ENCODE measurements around the gene ZBTB32.
"Not testable (repeated sequence)": the region's sequence is repeated elsewhere in the genome, so short reads cannot be mapped to it uniquely, and the experiment has no call there.

The ZBTB32 gene

DNA sequence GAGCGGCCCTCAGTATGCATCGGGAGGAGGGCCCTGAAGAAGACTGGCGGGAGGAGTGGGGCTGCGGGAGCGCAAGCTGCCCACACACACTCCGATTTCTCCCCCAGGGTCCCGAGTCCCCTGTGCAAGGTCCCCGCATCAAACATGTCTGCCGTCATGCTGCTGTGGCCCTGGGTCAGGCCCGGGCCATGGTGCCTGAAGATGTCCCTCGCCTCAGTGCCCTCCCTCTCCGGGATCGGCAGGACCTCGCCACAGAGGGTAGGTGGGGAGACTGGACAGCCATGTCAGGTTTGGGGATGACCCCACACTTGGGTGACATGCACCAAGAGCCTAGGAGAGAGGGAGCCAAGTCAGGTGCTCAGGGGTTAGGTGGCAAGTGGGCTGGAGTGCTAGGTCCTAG is 18.1 kb downstream of the ZBTB32 start:
- DNase-seq: no peak

DNA sequence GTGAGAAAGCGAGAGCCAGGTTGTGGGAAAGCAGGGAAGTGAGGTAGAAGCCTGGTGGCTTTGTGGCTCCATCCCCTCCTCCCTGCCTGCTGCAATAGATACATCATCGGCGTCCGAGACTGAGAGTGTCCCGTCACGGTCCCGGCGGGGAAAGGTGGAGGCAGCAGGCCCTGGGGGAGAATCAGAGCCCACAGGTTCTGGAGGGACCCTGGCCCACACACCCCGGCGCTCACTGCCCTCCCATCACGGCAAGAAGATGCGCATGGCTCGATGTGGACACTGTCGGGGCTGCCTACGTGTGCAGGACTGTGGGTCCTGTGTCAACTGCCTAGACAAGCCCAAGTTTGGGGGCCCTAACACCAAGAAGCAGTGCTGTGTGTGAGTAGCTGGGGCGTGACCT is 18.5 kb downstream of the ZBTB32 start:
- DNase-seq: no peak

DNA sequence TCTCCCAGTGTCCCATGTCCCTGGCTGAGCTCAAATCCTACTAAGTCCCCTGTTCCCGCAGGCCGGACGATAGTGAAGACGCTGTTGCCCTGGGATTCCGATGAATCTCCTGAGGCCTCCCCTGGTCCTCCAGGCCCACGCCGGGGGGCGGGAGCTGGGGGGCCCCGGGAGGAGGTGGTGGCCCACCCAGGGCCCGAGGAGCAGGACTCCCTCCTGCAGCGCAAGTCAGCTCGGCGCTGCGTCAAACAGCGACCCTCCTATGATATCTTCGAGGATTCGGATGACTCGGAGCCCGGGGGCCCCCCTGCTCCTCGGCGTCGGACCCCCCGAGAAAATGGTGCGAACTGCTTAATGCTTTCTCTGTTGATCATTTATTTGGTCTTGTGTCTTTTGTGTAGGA is 19.3 kb downstream of the ZBTB32 start:
- no peak for DNase-seq

DNA sequence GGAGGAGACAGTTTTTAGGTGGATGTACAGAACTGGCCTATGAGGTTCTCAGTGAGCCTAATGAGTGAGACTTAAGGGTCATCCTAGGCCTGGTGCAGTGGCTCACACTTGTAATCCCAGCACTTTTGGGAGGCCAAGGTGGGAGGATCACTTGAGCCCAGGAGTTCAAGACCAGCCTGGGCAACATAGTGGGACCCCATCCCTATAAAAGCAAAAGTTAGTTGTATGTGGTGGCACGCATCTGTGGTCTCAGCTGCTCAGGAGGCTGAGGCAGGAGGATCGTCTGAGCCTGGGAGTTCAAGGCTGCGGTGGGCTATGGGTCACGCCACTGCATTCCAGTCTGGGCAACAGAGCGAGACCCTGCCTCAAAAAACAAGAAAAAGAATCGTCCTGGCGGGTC is 19.8 kb downstream of the ZBTB32 start:
- not testable (repeated sequence) for DNase-seq

DNA sequence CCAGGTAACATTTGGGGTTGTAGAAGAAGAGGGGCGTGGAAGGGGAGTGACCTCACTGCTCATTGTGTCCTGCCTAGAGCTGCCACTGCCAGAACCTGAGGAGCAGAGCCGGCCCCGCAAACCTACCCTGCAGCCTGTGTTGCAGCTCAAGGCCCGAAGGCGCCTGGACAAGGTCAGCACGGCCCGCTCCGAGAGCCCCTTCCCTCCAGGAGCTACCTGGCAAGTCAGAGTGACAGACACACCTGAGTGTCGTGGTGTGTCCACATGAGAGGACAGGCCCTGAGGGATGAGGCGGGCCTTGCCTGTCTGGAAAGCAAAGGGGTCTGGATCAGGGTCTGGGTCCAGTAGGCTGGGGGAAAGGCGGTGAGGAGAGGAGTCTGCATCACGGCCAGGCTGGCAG is 20.2 kb downstream of the ZBTB32 start:
- no peak for DNase-seq

DNA sequence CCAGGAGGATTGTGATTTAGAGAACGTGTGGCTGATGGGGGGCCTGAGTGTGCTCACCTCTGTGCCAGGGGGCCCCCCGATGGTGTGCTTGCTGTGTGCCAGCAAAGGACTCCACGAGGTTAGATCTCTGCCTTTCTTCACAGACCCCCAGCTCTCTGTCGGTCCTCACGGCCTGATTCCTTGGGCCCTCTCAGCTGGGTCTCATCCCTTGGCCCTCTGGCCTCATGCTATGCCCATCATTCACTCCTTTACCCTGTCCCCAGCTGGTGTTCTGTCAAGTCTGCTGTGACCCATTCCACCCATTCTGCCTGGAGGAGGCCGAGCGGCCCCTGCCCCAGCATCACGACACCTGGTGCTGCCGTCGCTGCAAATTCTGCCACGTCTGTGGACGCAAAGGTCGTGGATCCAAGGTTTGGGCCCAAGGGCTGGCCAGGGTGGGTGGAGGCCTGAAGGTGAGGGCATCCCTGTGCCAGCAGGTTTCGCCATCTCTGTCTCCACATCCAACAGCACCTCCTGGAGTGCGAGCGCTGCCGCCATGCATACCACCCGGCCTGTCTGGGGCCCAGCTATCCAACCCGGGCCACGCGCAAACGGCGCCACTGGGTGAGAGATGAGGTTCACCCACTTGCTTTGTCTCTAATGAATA is 21.0 kb downstream of the ZBTB32 start:
- no peak for DNase-seq

DNA sequence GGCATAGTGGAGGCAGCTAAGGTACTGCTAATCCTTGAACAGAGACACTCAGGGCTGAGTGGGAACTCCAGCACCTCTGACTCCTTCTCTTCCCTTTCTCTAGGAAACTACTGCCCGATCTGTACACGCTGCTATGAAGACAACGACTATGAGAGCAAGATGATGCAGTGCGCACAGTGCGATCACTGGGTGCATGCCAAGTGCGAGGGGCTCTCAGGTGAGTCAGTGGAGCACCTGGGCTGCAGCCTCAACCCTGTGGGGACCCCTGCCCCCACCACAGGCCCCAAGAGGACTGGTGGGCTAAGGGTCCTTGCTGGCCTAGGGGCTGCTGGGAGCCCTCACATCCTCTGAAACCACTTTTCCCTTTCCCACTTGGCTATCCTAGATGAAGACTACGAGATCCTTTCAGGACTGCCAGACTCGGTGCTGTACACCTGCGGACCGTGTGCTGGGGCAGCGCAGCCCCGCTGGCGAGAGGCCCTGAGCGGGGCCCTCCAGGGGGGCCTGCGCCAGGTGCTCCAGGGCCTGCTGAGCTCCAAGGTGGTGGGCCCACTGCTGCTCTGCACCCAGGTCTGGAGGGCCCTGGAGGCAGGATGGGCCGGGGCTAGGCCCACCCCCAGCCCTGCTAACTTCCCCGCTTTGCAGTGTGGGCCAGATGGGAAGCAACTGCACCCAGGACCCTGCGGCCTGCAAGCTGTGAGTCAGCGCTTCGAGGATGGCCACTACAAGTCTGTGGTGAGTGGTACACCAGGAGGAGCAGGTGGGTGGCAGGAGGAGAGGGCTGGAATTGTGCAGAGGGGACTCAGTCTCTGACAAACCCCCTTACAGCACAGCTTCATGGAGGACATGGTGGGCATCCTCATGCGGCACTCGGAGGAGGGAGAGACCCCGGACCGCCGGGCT is 22.9 kb downstream of the ZBTB32 start:
- DNase-seq: no peak

DNA sequence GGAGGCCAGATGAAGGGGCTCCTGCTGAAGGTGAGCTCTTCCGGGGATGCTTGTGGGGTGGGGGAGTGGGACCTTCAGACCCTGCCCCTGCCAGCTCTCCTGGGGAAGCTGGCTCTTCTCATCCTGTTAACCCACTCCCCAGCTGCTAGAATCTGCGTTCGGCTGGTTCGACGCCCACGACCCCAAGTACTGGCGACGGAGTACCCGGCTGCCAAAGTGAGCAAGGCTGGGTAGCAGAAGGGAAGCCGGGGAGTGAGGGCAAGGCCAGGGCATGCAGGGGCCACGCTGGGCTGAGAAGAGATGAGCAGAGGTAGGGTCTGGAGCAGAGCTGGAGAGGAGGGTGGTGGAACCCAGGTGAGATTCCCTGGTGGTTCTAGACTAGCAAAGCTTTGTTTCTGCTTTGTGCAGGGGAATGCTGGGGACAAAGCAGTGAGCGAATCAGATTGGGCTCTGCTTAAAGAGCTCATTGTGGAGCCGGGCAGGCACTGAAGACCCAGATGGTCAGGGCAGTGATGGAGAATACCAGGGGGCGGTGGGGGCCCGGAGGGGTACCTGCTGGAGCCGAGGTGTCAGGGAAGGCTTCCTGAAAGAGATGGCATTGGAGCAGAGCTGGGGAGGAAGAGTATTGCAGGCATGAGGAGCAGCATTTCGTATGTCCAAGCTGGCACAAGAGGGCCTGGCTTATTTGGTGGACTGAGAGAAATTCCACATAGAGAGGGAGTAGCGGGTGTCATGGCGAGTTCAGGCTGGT is 23.8 kb downstream of the ZBTB32 start:
- no peak for DNase-seq

DNA sequence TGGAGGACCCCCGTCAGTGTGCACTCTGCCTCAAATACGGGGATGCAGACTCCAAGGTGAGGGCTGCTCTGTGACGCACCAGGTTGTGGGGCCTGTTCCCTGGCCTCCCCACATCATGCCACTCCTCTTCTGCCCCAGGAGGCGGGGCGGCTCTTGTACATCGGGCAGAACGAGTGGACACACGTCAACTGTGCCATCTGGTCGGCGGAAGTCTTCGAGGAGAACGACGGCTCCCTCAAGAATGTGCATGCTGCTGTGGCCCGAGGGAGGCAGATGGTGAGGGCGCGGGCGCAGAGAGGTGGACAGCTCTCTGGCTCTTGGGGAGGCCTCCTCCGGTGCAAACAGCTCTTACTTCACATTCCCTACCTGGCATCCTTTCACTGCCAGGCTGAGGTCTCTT is 24.7 kb downstream of the ZBTB32 start:
- no peak for DNase-seq

DNA sequence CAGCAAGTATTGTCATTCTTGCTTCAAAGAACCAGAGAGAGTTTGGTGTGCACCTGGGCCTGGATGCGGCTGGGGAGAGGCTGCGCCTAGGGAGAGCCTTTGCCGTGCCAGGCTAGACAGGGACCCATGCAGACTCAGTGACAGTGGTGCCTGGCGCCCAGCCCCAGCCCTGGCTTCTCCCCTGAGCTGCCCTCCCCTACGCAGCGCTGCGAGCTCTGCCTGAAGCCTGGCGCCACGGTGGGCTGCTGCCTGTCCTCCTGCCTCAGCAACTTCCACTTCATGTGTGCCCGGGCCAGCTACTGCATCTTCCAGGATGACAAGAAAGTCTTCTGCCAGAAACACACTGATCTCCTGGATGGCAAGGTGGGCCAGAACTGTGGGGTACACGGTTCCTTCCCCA is 25.4 kb downstream of the ZBTB32 start:
- no peak for DNase-seq

DNA sequence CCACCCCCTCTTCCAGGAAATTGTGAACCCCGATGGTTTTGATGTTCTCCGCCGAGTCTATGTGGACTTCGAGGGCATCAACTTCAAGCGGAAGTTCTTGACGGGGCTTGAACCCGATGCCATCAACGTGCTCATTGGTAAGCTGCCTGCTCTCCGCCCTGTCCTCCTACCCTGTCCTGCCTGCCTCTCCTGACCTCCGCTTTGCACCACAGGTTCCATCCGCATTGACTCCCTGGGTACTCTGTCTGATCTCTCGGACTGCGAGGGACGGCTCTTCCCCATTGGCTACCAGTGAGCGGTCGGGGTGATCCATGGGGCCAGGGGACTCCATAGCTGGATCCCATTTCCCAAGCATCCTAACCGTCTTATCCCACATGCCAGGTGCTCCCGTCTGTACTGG is 26.0 kb downstream of the ZBTB32 start:
- no peak for DNase-seq

DNA sequence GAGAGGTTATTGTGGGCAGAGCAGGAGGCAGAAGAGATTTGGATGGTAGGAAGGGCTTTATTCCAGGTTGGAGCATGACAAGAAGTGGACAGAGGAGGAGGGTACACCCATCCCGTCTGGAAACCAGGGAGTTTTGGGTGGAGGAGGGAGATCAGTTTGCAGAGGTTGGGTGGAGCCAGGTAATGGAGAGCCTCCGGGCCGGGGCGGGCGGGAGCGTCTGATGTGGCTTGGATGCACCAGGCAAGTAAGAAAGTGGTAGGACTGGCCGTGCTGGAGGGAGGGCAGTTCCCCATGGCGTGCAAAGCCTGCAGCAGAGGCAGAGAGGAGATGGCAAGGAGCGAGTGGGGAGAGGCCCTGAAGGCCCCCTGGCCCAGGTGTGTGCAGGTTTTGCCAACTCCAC is 27.0 kb downstream of the ZBTB32 start:
- DNase-seq: no peak

DNA sequence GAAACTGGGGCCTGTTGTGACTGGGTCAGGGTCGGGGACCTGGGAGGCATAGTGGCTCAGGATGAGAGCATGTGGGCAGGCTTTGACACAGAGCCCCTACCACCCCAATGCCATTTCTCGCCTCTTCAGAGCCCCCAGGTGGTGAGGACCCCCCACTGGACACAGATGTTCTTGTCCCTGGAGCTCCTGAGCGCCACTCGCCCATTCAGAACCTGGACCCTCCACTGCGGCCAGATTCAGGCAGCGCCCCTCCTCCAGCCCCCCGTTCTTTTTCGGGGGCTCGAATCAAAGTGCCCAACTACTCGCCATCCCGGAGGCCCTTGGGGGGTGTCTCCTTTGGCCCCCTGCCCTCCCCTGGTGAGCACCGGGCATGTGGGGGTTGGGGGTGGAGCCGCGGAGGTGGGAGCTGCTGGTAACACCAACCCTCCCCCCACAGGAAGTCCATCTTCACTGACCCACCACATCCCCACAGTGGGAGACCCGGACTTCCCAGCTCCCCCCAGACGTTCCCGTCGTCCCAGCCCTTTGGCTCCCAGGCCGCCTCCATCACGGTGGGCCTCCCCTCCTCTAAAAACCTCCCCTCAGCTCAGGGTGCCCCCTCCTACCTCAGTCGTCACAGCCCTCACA is 27.5 kb downstream of the ZBTB32 start:
- DNase-seq: no peak

DNA sequence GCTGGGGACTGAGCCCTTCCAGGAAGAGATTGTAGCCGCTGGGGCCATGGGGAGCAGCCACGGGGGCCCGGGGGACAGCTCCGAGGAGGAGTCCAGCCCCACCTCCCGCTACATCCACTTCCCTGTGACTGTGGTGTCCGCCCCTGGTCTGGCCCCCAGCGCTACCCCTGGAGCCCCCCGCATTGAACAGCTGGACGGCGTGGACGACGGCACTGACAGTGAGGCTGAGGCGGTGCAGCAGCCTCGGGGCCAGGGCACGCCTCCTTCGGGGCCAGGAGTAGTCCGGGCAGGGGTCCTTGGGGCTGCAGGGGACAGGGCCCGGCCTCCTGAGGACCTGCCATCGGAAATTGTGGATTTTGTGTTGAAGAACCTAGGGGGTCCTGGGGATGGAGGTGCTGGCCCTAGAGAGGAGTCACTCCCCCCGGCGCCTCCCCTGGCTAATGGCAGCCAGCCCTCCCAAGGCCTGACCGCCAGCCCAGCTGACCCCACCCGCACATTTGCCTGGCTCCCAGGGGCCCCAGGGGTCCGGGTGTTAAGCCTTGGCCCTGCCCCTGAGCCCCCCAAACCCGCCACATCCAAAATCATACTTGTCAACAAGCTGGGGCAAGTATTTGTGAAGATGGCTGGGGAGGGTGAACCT is 28.3 kb downstream of the ZBTB32 start:
- DNase-seq: no peak

DNA sequence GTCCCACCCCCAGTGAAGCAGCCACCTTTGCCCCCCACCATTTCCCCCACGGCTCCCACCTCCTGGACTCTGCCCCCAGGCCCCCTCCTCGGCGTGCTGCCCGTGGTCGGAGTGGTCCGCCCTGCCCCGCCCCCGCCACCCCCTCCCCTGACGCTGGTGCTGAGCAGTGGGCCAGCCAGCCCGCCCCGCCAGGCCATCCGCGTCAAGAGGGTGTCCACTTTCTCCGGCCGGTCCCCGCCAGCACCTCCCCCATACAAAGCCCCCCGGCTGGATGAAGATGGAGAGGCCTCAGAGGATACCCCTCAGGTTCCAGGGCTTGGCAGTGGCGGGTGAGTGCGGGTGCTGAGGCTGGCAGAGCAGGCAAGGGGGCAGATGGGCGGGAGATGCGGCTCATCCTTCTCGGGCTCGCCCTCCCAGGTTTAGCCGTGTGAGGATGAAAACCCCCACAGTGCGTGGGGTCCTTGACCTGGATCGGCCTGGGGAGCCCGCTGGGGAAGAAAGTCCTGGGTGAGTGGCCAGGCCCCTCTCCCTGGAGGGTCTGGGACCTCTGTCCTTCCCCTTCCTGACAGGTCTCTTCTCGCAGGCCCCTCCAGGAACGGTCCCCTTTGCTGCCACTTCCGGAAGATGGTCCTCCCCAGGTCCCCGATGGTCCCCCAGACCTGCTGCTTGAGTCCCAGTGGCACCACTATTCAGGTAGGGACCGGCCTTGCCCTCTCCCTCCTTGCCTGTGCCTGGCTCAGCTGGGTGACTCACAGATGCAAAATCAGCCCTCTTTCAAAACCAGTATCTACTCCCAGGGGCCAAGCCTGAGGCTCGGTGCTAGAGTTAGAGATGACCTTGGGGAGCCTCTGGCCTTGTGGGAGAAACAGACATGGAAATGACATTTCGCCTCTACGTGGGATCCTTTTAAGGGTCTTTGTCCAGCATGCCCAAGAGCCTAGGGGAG is 29.1 kb downstream of the ZBTB32 start:
- DNase-seq: no peak

DNA sequence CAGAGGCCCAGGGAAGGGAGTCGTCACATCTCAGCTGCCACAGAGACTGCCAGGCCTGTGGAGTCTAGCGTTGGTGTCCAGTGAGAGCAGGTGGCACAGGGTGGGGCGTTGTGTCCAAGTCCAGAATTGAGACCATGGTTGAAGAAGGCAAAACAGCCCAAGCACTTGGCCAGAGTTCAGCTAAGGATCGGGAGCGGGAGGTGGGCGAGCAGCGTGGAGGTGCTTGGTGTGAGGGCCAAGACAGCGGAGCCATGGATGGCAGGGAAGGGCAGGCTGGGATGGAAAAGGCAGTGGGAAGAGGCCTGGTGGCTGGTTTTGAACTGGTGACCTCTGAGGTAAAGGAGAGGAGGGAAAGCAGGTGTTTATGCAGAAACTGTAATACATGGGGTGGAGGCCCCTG is 29.9 kb downstream of the ZBTB32 start:
- DNase-seq: no peak

DNA sequence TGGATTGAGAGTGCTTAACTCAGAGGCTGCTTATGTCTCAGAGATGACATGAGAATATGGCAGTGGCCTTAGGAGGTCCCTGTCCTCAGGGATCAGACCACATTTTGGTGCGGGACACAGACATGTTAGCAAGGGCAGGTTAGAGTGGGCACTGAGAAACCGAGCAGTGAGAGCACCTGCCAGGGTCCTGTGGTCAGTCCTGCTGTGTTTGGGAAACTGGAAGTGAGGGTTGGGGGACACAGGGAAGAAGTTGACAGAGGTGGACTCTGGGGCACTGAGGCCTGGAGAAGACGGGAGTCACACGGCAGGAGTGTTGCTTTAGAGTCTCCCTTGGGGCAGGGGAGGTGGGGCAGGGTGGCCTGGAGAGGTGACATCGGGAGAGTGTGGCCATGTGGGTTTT is 30.5 kb downstream of the ZBTB32 start:
- no peak for DNase-seq

DNA sequence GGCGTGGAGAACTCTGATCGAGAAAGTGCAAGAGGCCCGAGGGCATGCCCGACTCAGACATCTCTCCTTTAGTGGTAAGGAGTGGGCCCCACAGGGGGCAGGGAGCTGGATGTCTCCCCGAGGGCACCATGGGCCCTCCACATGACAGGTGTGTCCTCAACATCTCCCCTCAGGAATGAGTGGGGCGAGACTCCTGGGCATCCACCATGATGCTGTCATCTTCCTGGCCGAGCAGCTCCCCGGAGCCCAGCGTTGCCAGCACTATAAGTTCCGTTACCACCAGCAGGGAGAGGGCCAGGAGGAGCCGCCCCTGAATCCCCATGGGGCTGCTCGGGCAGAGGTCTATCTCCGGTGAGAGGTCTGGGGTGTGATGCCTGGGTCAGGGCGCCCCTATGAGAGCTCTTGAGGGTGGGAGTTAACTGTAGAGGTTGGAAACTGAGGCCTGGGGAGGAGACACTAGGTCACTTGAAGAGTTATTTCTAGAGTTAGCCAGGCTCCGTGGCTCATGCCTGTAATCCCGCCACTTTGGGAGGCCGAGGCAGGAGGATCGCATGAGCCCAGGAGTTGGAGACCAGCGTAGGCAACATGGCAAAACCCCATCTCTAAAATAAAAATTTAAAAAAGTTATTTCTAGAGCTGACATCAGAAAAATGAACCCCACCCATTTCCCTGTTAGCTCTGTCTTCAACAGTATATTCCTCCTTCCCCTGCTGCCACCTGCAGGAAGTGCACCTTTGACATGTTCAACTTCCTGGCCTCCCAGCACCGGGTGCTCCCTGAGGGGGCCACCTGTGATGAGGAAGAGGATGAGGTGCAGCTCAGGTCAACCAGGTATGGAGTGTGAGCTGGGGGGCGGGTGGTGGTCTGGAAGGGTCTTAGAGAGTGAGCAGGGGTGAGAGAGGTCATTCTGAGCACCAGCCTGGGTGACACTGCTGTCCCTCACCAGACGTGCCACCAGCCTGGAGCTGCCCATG is 32.8 kb downstream of the ZBTB32 start:
- DNase-seq: no peak

DNA sequence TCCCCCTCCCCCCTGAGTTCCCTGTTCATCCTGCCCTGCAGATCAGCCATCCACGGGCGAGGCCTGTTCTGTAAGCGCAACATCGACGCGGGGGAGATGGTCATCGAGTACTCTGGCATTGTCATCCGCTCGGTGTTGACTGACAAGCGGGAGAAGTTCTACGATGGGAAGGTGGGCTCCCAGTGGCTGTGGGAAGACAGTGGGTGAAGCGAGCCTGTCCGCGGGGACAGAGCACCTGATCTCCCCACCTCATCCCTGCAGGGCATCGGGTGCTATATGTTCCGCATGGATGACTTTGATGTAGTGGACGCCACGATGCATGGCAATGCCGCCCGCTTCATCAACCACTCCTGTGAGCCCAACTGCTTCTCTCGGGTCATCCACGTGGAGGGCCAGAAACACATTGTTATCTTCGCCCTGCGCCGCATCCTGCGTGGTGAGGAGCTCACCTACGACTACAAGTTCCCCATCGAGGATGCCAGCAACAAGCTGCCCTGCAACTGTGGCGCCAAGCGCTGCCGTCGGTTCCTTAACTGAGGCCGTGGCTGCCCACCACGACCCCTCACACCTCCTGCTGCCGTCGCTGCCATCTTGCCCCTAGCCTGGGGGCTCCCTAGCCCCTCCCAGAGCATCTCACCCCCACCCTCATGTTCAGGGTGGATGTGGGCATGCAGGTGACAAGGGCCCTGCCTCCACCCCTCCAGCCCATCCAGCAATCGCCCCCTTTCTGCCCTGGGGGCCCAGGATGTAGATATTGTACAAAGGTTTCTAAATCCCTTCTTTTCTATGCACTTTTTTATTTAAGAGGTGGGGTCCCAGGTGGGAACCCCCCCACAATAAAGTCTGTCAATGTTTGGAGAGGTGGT is 33.9 kb downstream of the ZBTB32 start:
- DNase-seq: no peak

DNA sequence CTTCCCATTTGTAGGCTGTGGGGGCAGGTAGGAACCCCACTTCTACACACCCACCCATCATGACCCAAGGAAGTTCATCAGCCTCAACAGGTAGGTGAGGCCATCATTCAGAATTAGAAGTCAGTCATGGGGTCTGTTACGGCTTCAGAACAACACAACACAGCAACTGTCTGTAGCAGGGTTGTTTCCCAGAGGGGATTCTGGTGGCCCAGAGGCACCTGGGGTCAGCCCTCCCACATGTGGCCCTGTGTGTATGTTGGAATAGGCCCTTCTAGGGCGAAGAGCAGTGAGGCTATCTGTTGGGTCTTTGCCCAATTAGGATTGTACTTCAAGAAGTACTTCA is 34.5 kb downstream of the ZBTB32 start:
- DNase-seq: no peak
